Upper lobe of left lung (tissue), 4 donors: ENCODE measurements around the gene TMEM30A.

Experiments used
- EP300 ChIP-seq, 4 donors: sonication (generic); formaldehyde crosslinking; IDR thresholded peaks; one replicate each; pipeline ENCODE4 v1.5.1; 2017; ENCODE audit warnings: antibody characterized with exemption in 4 of 4, control low read depth in 2 of 4
- POLR2A ChIP-seq, 4 donors: fragments of 450-650 bp; IDR thresholded peaks; one replicate each; pipeline ENCODE4 v1.5.1; 2016 to 2017; ENCODE audit warnings: antibody characterized with exemption in 4 of 4, mild to moderate bottlenecking in 2 of 4
- TF ChIP-seq, protein P1 (sequence below), 6 experiments: fragments of 450-650 bp in 4 of 6; fragments of 200-600 bp in 2 of 6; sonication (generic) in 2 of 6; IDR thresholded peaks; one replicate each; pipeline ENCODE4 v1.5.1; 2016 to 2019; ENCODE audit warnings: antibody characterized with exemption in 6 of 6

GRCh38 chr6:75267461-75267860, 17.1 kb downstream of the TMEM30A start:
- TF ChIP-seq, protein P1, sequence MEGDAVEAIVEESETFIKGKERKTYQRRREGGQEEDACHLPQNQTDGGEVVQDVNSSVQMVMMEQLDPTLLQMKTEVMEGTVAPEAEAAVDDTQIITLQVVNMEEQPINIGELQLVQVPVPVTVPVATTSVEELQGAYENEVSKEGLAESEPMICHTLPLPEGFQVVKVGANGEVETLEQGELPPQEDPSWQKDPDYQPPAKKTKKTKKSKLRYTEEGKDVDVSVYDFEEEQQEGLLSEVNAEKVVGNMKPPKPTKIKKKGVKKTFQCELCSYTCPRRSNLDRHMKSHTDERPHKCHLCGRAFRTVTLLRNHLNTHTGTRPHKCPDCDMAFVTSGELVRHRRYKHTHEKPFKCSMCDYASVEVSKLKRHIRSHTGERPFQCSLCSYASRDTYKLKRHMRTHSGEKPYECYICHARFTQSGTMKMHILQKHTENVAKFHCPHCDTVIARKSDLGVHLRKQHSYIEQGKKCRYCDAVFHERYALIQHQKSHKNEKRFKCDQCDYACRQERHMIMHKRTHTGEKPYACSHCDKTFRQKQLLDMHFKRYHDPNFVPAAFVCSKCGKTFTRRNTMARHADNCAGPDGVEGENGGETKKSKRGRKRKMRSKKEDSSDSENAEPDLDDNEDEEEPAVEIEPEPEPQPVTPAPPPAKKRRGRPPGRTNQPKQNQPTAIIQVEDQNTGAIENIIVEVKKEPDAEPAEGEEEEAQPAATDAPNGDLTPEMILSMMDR (IDR thresholded peaks at IDR 0.05), result no peak
- TF ChIP-seq POLR2A (IDR thresholded peaks at IDR 0.05) (no peak), EP300 (IDR thresholded peaks at IDR 0.05) (no peak)
